ENCODE data around the gene CATSPER4. TPM values are rescaled to one million over a fixed set of nuclear protein-coding genes. Genes with fewer than 3 reads are reported as not detected.

The CATSPER4 gene
- total and polyA plus RNA-seq, 2 of the 13 experiments (the other 11 are each of a cell fraction or from before 2014, with no cell fraction given): not detected

GRCh38 chr1:26169669-26170471, 20.5 kb upstream of the CATSPER4 start, which contains the start of gene ZNF593 (continued):
- TF ChIP-seq, protein P1, sequence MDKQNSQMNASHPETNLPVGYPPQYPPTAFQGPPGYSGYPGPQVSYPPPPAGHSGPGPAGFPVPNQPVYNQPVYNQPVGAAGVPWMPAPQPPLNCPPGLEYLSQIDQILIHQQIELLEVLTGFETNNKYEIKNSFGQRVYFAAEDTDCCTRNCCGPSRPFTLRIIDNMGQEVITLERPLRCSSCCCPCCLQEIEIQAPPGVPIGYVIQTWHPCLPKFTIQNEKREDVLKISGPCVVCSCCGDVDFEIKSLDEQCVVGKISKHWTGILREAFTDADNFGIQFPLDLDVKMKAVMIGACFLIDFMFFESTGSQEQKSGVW (CRISPR knock-in tag; IDR thresholded peaks at IDR 0.05; ENCODE audit: borderline replicate concordance): no peak
- TF ChIP-seq SPEN (CRISPR knock-in tag; IDR thresholded peaks at IDR 0.05; ENCODE audit: low read depth) (peak; percentile 95), ETV6 (CRISPR knock-in tag; conservative IDR thresholded peaks at IDR 0.05) (peak; percentile 61; the same call in 1 of the 2 replicates), SNRNP70 (IDR thresholded peaks at IDR 0.05; ENCODE audit: low read depth, low read length) (no peak), ZNF432 (CRISPR knock-in tag; IDR thresholded peaks at IDR 0.05; ENCODE audit: borderline replicate concordance) (no peak), HNRNPUL1 (IDR thresholded peaks at IDR 0.05; ENCODE audit: low read depth, low read length) (no peak; the same call in 1 of the 2 replicates), ZBTB4 (CRISPR knock-in tag; IDR thresholded peaks at IDR 0.05; ENCODE audit: borderline replicate concordance) (no peak), ZNF883 (CRISPR knock-in tag; IDR thresholded peaks at IDR 0.05; ENCODE audit: not compliant biosample characterization) (peak; percentile 77), ZNF660 (CRISPR knock-in tag; IDR thresholded peaks at IDR 0.05; ENCODE audit: borderline replicate concordance, low read depth) (no peak), STAT5B (CRISPR knock-in tag; IDR thresholded peaks at IDR 0.05) (no peak), FOXP1 (IDR thresholded peaks at IDR 0.05) (no peak), FOXP1 (CRISPR knock-in tag; IDR thresholded peaks at IDR 0.05) (no peak)
- TF ChIP-seq, protein P2, sequence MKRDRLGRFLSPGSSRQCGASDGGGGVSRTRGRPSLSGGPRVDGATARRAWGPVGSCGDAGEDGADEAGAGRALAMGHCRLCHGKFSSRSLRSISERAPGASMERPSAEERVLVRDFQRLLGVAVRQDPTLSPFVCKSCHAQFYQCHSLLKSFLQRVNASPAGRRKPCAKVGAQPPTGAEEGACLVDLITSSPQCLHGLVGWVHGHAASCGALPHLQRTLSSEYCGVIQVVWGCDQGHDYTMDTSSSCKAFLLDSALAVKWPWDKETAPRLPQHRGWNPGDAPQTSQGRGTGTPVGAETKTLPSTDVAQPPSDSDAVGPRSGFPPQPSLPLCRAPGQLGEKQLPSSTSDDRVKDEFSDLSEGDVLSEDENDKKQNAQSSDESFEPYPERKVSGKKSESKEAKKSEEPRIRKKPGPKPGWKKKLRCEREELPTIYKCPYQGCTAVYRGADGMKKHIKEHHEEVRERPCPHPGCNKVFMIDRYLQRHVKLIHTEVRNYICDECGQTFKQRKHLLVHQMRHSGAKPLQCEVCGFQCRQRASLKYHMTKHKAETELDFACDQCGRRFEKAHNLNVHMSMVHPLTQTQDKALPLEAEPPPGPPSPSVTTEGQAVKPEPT (CRISPR knock-in tag; IDR thresholded peaks at IDR 0.05; ENCODE audit: low read depth): no peak
- TF ChIP-seq, protein P3, sequence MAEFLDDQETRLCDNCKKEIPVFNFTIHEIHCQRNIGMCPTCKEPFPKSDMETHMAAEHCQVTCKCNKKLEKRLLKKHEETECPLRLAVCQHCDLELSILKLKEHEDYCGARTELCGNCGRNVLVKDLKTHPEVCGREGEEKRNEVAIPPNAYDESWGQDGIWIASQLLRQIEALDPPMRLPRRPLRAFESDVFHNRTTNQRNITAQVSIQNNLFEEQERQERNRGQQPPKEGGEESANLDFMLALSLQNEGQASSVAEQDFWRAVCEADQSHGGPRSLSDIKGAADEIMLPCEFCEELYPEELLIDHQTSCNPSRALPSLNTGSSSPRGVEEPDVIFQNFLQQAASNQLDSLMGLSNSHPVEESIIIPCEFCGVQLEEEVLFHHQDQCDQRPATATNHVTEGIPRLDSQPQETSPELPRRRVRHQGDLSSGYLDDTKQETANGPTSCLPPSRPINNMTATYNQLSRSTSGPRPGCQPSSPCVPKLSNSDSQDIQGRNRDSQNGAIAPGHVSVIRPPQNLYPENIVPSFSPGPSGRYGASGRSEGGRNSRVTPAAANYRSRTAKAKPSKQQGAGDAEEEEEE (CRISPR knock-in tag; IDR thresholded peaks at IDR 0.05; ENCODE audit: borderline replicate concordance): no peak
- TF ChIP-seq, protein P4, sequence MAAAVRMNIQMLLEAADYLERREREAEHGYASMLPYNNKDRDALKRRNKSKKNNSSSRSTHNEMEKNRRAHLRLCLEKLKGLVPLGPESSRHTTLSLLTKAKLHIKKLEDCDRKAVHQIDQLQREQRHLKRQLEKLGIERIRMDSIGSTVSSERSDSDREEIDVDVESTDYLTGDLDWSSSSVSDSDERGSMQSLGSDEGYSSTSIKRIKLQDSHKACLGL (CRISPR knock-in tag; IDR thresholded peaks at IDR 0.05): peak; percentile 100
- TF ChIP-seq, protein P5, sequence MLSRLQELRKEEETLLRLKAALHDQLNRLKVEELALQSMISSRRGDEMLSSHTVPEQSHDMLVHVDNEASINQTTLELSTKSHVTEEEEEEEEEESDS (CRISPR knock-in tag; IDR thresholded peaks at IDR 0.05; ENCODE audit: borderline replicate concordance): peak; percentile 83; the same call in 1 of the 2 replicates
- TF ChIP-seq, protein P6, sequence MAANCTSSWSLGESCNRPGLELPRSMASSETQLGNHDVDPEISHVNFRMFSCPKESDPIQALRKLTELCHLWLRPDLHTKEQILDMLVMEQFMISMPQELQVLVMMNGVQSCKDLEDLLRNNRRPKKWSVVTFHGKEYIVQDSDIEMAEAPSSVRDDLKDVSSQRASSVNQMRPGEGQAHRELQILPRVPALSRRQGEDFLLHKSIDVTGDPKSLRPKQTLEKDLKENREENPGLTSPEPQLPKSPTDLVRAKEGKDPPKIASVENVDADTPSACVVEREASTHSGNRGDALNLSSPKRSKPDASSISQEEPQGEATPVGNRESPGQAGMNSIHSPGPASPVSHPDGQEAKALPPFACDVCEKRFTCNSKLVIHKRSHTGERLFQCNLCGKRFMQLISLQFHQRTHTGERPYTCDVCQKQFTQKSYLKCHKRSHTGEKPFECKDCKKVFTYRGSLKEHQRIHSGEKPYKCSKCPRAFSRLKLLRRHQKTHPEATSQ (CRISPR knock-in tag; IDR thresholded peaks at IDR 0.05; ENCODE audit: borderline replicate concordance): peak; percentile 86
